BE2C (cell line): Measurements from ENCODE around the gene EFEMP1.

Source experiments
- DNase-seq: peaks from one replicate; pipeline ENCODE4 v3.0.0-alpha.2; 2020
- H3K27me3 ChIP-seq: fragments of 250-450 bp; sonication (Bioruptor Pico); 2 replicates; pipeline ENCODE4 v1.5.1; 2020; ENCODE audit warnings: mild to moderate bottlenecking
- H3K36me3 ChIP-seq: fragments of 250-450 bp; sonication (Bioruptor Pico); 2 replicates; pipeline ENCODE4 v1.5.1; 2020; ENCODE audit warnings: mild to moderate bottlenecking
- H3K4me1 ChIP-seq: fragments of 250-450 bp; sonication (Bioruptor Pico); 2 replicates; pipeline ENCODE4 v1.5.1; 2020
- H3K4me3 ChIP-seq: 2 replicates; pipeline ENCODE4 v1.5.1; 2011; ENCODE audit warnings: low read depth, low read length
- H3K9me3 ChIP-seq: fragments of 250-450 bp; sonication (Bioruptor Pico); 2 replicates; pipeline ENCODE4 v1.5.1; 2020
- TF ChIP-seq, protein P1 (sequence below): IDR thresholded peaks from 2 replicates; pipeline ENCODE4 v1.5.1; 2012; ENCODE audit warnings: mild to moderate bottlenecking, low read depth, low read length

Gene EFEMP1

DNA sequence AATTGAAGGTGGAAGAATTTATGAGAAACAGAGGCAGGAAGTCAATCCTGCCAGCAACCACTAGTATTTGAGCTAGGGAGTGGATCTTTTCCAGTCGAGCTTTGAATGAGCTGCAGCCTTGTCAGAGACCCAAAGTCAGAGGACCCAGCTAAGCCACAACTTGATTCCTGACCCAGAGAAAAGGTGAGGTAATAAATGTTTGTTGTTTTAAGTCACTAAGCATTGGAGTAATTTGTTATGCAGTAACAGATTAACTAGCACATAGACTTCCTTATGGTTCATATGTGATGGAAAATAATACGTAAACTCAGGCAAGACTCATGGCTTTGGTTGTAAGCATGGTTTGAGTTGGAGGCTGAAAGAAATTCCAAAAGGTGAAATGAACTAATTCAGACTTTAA is 21.6 kb downstream of the EFEMP1 start:
- no peaks in the 10 kb centered on the region for H3K4me1 ChIP-seq
- no peaks in the 10 kb centered on the region for H3K36me3 ChIP-seq
- H3K9me3 ChIP-seq: no peaks in the 10 kb centered on the region

DNA sequence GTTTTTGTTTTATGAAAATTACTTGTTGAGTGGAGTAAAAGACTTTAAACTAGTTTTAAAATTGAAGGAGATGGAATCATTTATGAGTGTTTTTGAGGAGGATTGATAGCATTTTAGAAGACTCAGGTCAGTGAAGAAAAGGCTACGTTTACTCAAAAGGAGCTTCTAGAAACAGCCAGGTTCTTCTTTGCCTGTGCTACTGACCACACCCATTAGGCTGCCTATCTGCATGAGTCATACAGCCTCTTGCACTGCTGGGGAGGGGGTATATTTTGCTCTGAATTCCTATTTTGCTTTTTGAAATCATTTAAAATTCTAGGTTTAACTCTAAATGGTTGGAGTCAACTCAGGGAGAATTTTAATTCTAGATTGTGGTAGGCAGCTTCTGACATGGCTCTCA is 22.3 kb downstream of the EFEMP1 start:
- no peak overlapping the region for H3K4me3 ChIP-seq
- H3K27me3 ChIP-seq: no peaks in the 10 kb centered on the region
- no peaks in the 10 kb centered on the region for H3K9me3 ChIP-seq
- no peaks in the 10 kb centered on the region for H3K4me1 ChIP-seq
- H3K36me3 ChIP-seq: no peaks in the 10 kb centered on the region
- no peak for DNase-seq
- TF ChIP-seq, protein P1, sequence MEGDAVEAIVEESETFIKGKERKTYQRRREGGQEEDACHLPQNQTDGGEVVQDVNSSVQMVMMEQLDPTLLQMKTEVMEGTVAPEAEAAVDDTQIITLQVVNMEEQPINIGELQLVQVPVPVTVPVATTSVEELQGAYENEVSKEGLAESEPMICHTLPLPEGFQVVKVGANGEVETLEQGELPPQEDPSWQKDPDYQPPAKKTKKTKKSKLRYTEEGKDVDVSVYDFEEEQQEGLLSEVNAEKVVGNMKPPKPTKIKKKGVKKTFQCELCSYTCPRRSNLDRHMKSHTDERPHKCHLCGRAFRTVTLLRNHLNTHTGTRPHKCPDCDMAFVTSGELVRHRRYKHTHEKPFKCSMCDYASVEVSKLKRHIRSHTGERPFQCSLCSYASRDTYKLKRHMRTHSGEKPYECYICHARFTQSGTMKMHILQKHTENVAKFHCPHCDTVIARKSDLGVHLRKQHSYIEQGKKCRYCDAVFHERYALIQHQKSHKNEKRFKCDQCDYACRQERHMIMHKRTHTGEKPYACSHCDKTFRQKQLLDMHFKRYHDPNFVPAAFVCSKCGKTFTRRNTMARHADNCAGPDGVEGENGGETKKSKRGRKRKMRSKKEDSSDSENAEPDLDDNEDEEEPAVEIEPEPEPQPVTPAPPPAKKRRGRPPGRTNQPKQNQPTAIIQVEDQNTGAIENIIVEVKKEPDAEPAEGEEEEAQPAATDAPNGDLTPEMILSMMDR: no peak

More for the DNA sequence above, 21.6 kb downstream of the EFEMP1 start:
- Histone ChIP-seq H3K27me3 (no peaks in the 10 kb centered on the region), H3K4me3 (no peak overlapping the region)
- TF ChIP-seq, protein P1: no peak
- no peak for DNase-seq

DNA sequence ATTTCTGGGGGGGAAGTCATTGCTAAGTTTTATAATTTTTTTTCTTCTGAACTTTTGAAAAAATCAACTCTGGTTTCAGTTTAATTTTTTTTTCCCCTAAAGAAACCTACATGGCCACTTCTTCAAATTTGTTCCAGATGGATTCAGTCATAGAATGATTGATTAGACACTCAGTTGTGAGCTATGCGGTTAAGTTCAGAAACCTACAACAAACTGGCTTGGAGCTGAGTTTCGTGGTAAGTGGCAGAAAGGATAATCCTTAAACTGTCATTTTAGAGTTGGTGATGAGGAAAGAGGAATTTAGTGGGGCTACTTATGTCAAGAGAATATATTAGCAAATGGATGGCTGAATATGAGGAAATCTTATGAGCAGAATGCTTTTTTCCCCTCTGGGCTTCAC is 23.7 kb downstream of the EFEMP1 start:
- Histone ChIP-seq H3K9me3 (no peaks in the 10 kb centered on the region), H3K4me3 (no peak overlapping the region), H3K36me3 (no peaks in the 10 kb centered on the region), H3K27me3 (no peaks in the 10 kb centered on the region), H3K4me1 (no peaks in the 10 kb centered on the region)
- DNase-seq: no peak
- TF ChIP-seq, protein P1: no peak

DNA sequence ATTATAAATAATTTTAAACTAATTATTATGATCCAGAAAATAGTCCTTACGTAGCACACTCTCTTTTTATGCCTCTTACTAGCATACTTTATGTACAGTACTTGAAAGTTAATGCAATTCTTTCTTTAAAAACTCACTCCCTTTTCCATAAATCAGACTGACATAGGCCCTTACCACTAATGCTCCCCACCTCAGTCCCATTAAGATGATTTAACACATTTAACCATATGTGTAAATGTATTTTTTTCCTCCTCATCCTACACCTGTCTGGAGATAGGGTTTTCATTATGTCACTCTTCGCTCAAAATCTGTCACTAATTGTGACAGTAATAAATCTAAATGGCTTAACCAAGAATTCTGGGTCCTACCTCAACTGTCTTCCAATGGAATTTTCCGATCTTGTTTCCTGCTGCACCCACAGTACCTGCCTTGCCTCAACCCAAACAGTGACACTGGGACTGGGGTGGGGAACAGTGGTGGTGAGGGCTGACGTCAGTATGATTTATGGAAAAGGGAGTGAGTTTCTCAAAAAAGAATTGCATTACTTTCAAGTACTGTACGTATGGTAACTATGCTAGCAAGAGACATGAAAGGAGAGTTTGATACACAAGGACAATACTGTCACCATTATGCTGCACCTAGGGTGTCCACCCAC is 25.1 kb downstream of the EFEMP1 start:
- DNase-seq: no peak
- TF ChIP-seq, protein P1: no peak
- Histone ChIP-seq H3K9me3 (no peaks in the 10 kb centered on the region), H3K4me1 (no peaks in the 10 kb centered on the region), H3K4me3 (no peak overlapping the region), H3K27me3 (peaks cover 2% of the 10 kb centered on the region; the same call in 1 of the 2 replicates), H3K36me3 (no peaks in the 10 kb centered on the region)

DNA sequence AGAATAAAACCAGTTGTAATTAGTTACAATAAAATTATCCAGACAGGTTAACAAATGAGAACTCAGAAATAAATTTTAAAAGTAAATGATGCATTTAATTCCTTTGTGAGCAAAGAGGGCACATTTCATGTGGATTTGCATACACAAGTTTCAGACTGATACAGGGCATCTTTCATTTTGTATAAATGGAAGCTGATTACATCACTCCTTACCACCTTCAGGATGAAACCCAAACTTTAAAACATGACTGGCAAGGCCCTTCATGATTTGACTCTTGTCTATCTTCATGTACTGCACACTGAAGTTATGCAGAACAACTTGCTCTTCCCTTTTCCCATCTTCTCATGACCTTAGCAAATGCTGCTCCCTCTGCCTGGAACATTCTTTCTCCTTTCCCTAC is 26.9 kb downstream of the EFEMP1 start:
- DNase-seq: no peak
- Histone ChIP-seq H3K4me1 (no peaks in the 10 kb centered on the region), H3K36me3 (no peaks in the 10 kb centered on the region), H3K27me3 (peaks cover 7% of the 10 kb centered on the region; the same call in 1 of the 2 replicates), H3K4me3 (no peak overlapping the region), H3K9me3 (no peaks in the 10 kb centered on the region)
- TF ChIP-seq, protein P1: no peak

DNA sequence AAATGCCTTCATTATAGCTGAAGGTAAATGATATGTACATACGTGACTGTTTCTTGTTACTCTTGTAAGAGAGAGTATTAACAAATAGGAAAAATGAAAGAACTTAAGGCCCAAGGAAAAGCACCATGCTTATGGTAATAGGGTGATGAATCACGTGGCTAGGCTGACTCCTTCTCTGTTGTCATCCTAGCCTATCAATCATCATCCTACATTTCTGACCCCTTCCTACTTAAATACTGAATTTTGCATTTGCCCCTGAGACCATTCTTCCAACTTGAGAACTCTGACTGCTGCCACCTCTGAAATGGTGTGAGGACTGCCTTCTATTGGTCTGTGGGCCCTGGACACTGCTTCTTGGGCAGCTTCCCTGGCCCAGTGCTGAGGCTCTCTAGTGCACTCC is 28.9 kb downstream of the EFEMP1 start:
- no peaks in the 10 kb centered on the region for H3K4me1 ChIP-seq
- H3K9me3 ChIP-seq: no peaks in the 10 kb centered on the region
- no peaks in the 10 kb centered on the region for H3K36me3 ChIP-seq
- DNase-seq: no peak
- H3K27me3 ChIP-seq: peaks cover 7% of the 10 kb centered on the region; the same call in 1 of the 2 replicates
- TF ChIP-seq, protein P1: no peak
- no peak overlapping the region for H3K4me3 ChIP-seq
